B cell (primary cell): ENCODE results near the gene SATB1.

Experiments
- CTCF ChIP-seq: fragments of 200-600 bp; IDR thresholded peaks from one replicate; pipeline ENCODE4 v1.8.0; 2022; ENCODE audit warnings: antibody characterized with exemption, mild to moderate bottlenecking
- EZH2 ChIP-seq: IDR thresholded peaks from 2 replicates; pipeline ENCODE4 v1.6.1; 2012; ENCODE audit warnings: borderline replicate concordance, low read depth, mild to moderate bottlenecking, moderate library complexity, low read length; ENCODE audit not compliant: insufficient read depth, poor library complexity, severe bottlenecking

DNA sequence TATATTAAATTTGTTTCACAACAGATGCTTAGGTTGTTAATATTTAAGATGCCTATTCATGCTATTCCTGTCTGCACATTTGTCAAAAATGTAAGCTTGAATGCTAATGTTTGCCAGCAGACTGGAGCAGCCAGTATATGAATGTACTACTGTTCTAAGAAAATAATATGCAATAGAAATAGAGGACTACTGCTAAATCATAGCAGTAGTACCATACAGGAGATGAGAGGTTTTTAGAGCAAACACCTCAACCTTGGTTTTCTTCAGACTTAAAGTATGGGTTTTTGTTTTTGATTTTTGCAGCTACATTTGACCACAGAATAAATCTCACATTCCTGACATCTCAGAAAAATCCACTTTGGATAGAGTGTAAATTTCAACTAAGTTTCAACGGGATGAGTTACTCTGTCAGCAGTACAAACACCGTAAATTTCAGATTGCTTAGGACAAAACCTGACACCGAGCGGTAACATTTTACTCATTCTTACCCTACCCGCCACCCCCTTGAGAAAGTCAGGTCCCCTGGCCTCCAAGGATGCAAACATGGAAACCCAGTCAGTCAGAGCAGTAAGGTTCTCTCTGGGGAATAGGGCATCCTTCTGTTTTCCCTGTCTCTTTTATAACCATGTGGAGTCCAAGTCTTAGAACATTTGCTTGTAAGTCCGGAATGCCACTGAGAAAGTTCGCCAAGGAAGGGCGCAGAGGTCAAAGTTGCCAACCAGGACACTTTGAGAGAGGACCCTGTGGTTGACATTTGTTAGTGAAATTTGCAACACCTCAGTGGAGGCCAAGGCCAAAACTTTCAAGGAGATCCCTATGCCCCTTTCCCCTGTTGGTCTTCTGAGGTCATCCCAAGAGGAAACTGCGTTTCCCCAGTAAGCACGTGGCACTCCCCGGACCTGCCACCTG lies 17.9 kb upstream of the SATB1 start:
- TF ChIP-seq CTCF = no peak
- TF ChIP-seq EZH2 = no peak
